B cell (primary cell): ENCODE measurements around the gene MYRFL. TPM values are rescaled to one million over a fixed set of nuclear protein-coding genes. Genes with fewer than 3 reads are reported as not detected.

Experiments
- ATAC-seq: fragments of 200-7000 bp; cut with Tn5 transposase; one replicate; pipeline ENCODE4 v1.10.0; 2021; ENCODE audit warnings: low read depth, mild to moderate bottlenecking, moderate number of reproducible peaks, moderate library complexity
- CTCF ChIA-PET: fragments of 350-600 bp; sonication (Branson Sonifier 250); formaldehyde crosslinking; loops from one replicate; lab custom pipeline; 2021; ENCODE audit warnings: antibody characterized with exemption, inconsistent platforms; lab: Charles Lee
- POLR2A ChIA-PET: fragments of 350-600 bp; sonication (Branson Sonifier 250); formaldehyde crosslinking; loops from one replicate; lab custom pipeline; 2021; ENCODE audit warnings: antibody characterized with exemption; lab: Charles Lee
- DNase-seq: peaks from one replicate; pipeline ENCODE4 v3.0.0; 2013
- H2AFZ ChIP-seq: 2 replicates; pipeline ENCODE4 v1.6.1; 2012; ENCODE audit warnings: mild to moderate bottlenecking, low read depth, low read length; ENCODE audit not compliant: insufficient read depth, poor library complexity, severe bottlenecking
- H3K27ac ChIP-seq, 2 donors: 1 replicate in 1 of 2; 2 replicates in 1 of 2; pipeline ENCODE4 v1.5.1; 2012 to 2013; ENCODE audit warnings: low read length in 2 of 2, mild to moderate bottlenecking in 2 of 2, moderate library complexity in 1 of 2
- H3K27me3 ChIP-seq, 4 experiments: fragments of 200-600 bp in 1 of 4; sonication (generic) in 1 of 4; replicated peaks in 1 of 4; 1 replicate in 2 of 4; 2 replicates in 2 of 4; pipeline versions ENCODE4 v1.6.1 to v1.7.0; 2013 to 2016; ENCODE audit warnings: low read length in 3 of 4, mild to moderate bottlenecking in 2 of 4, mixed read lengths in 1 of 4, moderate library complexity in 1 of 4; ENCODE audit not compliant: insufficient read depth in 4 of 4, control insufficient read depth in 3 of 4; ENCODE audit errors: control extremely low read depth in 1 of 4
- H3K36me3 ChIP-seq, 2 experiments: replicated peaks in 1 of 2; 1 replicate in 1 of 2; 2 replicates in 1 of 2; pipeline versions ENCODE4 v1.6.1 to v1.7.1; 2013; ENCODE audit warnings: low read length in 1 of 2; ENCODE audit not compliant: insufficient read depth in 2 of 2, control insufficient read depth in 1 of 2; ENCODE audit errors: control extremely low read depth in 1 of 2, extremely low read depth in 1 of 2
- H3K4me1 ChIP-seq, 2 donors: fragments of 200-600 bp in 1 of 2; sonication (generic) in 1 of 2; 1 replicate in 1 of 2; 2 replicates in 1 of 2; pipeline versions ENCODE4 v1.5.1 to v1.6.1; 2013 to 2017; ENCODE audit warnings: low read length in 2 of 2; ENCODE audit not compliant: control insufficient read depth in 2 of 2, insufficient read depth in 2 of 2
- H3K4me2 ChIP-seq: replicated peaks from 2 replicates; pipeline ENCODE3; 2012; ENCODE audit warnings: mild to moderate bottlenecking, low read depth, low read length; ENCODE audit not compliant: poor library complexity, severe bottlenecking
- H3K4me3 ChIP-seq, 5 experiments: fragments of 200-600 bp in 1 of 5; sonication (generic) in 1 of 5; 1 replicate in 3 of 5; 2 replicates in 2 of 5; pipeline versions ENCODE4 v1.5.1 to v1.7.0; 2011 to 2016; ENCODE audit warnings: low read length in 4 of 5, mild to moderate bottlenecking in 4 of 5, low read depth in 2 of 5, control low read depth in 1 of 5, moderate library complexity in 1 of 5; ENCODE audit not compliant: insufficient read depth in 1 of 5; ENCODE audit errors: control extremely low read depth in 1 of 5, extremely low read depth in 1 of 5
- H3K79me2 ChIP-seq: fragments of 200-600 bp; sonication (generic); one replicate; pipeline ENCODE4 v1.6.0; 2016; ENCODE audit warnings: low read length; ENCODE audit not compliant: control insufficient read depth, insufficient read depth
- H3K9ac ChIP-seq: fragments of 200-600 bp; sonication (generic); 2 replicates; pipeline ENCODE4 v1.6.1; 2017; ENCODE audit warnings: mild to moderate bottlenecking, low read length, moderate library complexity
- H3K9me3 ChIP-seq, 3 donors: one replicate each; pipeline versions ENCODE4 v1.6.1 to v1.7.1; 2013; ENCODE audit warnings: low read length in 2 of 3; ENCODE audit not compliant: control insufficient read depth in 2 of 3, insufficient read depth in 1 of 3; ENCODE audit errors: control extremely low read depth in 1 of 3
- H4K20me1 ChIP-seq: 2 replicates; pipeline ENCODE4 v1.6.0; 2012; ENCODE audit warnings: mild to moderate bottlenecking, low read length; ENCODE audit not compliant: insufficient read depth, control insufficient read depth, poor library complexity, severe bottlenecking
- H3K27ac Mint-ChIP-seq: one replicate; pipeline ENCODE4 v1.8.0; 2021; ENCODE audit warnings: mixed read lengths
- H3K27me3 Mint-ChIP-seq: one replicate; pipeline ENCODE4 v1.8.0; 2021; ENCODE audit warnings: mixed read lengths
- H3K4me1 Mint-ChIP-seq: one replicate; pipeline ENCODE4 v1.8.0; 2021; ENCODE audit warnings: mixed read lengths
- H3K4me3 Mint-ChIP-seq: one replicate; pipeline ENCODE4 v1.8.0; 2021; ENCODE audit warnings: mixed read lengths
- H3K9me3 Mint-ChIP-seq: one replicate; pipeline ENCODE4 v1.8.0; 2022; ENCODE audit warnings: mixed read lengths; ENCODE audit not compliant: insufficient read depth
- EZH2 ChIP-seq: IDR thresholded peaks from 2 replicates; pipeline ENCODE4 v1.6.1; 2012; ENCODE audit warnings: borderline replicate concordance, low read depth, mild to moderate bottlenecking, moderate library complexity, low read length; ENCODE audit not compliant: insufficient read depth, poor library complexity, severe bottlenecking
- WGBS: methylation state at CpG from one replicate; pipeline ENCODE4 v1.1.5; 2013; ENCODE audit warnings: missing lambda C conversion rate; ENCODE audit not compliant: insufficient coverage; 5-methylcytosine and 5-hydroxymethylcytosine counted together
- intact Hi-C: fragments of 100-400 bp; cut with micrococcal nuclease; formaldehyde crosslinking; loops from one replicate; pipeline ENCODE4 v1.10.0; 2022
- polyA plus RNA-seq: library from polyadenylated mRNA; depleted of rRNA; stranded (reverse); fragments of >200 nt; gene quantifications from 2 replicates; pipeline ENCODE4 v1.2.3, GENCODE V29; 2012
- total RNA-seq, 2 donors: library from RNA; stranded (reverse); fragments of 120-200 nt in 1 of 2; gene quantifications; 1 replicate in 1 of 2; 2 replicates in 1 of 2; pipeline versions ENCODE4 v1.2.3 to v1.2.4, GENCODE V29; 2013 to 2022
- TF ChIP-seq, protein P1 (sequence below): fragments of 200-600 bp; IDR thresholded peaks from one replicate; pipeline ENCODE4 v1.8.0; 2022; ENCODE audit warnings: antibody characterized with exemption, mild to moderate bottlenecking

The MYRFL gene
- total and polyA plus RNA-seq, 2 donors (not counting 1 experiment from before 2014, with no cell fraction given): 0.28 TPM; not detected in 1

GRCh38 chr12:69879007-69879960 is 54.3 kb downstream of the MYRFL start:
- H3K27ac ChIP-seq: no peak overlapping the region
- H3K9me3 ChIP-seq: peaks cover 0 to 3% (median 0%) of the 10 kb centered on the region in 3 donors
- Mint-ChIP-seq H3K9me3 (no peaks in the 10 kb centered on the region), H3K27ac (peak overlapping the region; percentile 50), H3K4me3 (no peak overlapping the region), H3K27me3 (peaks cover 27% of the 10 kb centered on the region), H3K4me1 (peaks cover 5% of the 10 kb centered on the region)
- H3K4me1 ChIP-seq: peaks cover 4% of the 10 kb centered on the region in 2 donors
- H3K9ac ChIP-seq: no peak overlapping the region
- ATAC-seq (peak; percentile 82), DNase-seq (peak; percentile 74)
- no peaks in the 10 kb centered on the region for H3K79me2 ChIP-seq
- intact Hi-C loops: loop anchor here (1.0 kb wide), 3 partner anchors 698 to 851 kb away; no protein-coding TSS in a partner anchor
- peak overlapping the region; percentile 21 for H3K4me2 ChIP-seq
- H3K36me3 ChIP-seq: no peaks in the 10 kb centered on the region
- TF ChIP-seq, protein P1, sequence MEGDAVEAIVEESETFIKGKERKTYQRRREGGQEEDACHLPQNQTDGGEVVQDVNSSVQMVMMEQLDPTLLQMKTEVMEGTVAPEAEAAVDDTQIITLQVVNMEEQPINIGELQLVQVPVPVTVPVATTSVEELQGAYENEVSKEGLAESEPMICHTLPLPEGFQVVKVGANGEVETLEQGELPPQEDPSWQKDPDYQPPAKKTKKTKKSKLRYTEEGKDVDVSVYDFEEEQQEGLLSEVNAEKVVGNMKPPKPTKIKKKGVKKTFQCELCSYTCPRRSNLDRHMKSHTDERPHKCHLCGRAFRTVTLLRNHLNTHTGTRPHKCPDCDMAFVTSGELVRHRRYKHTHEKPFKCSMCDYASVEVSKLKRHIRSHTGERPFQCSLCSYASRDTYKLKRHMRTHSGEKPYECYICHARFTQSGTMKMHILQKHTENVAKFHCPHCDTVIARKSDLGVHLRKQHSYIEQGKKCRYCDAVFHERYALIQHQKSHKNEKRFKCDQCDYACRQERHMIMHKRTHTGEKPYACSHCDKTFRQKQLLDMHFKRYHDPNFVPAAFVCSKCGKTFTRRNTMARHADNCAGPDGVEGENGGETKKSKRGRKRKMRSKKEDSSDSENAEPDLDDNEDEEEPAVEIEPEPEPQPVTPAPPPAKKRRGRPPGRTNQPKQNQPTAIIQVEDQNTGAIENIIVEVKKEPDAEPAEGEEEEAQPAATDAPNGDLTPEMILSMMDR: peak; percentile 89
- no peak for TF ChIP-seq EZH2
- no peak overlapping the region for H3K4me3 ChIP-seq
- WGBS: 45% methylated on average over 15 of the region's 23 CpGs
- CTCF ChIA-PET: interaction anchor here (0.5 to 5.5 kb wide), 22 partner anchors 9 to 1867 kb away, joined by 3 to 75 read pairs (median 5); no protein-coding TSS in a partner anchor
- peaks cover 0 to 9% (median 2%) of the 10 kb centered on the region in 4 experiments for H3K27me3 ChIP-seq
- POLR2A ChIA-PET: no interaction called here
- H2AFZ ChIP-seq: peak overlapping the region; percentile 67
- no peaks in the 10 kb centered on the region for H4K20me1 ChIP-seq

GRCh38 chr12:69880571-69880970 is 55.5 kb downstream of the MYRFL start:
- TF ChIP-seq EZH2: no peak
- TF ChIP-seq, protein P1: no peak
- no peak overlapping the region for H3K4me2 ChIP-seq
- POLR2A ChIA-PET: no interaction called here

More at GRCh38 chr12:69880571-69880970, 55.5 kb downstream of the MYRFL start:
- H3K4me3 Mint-ChIP-seq: no peak overlapping the region
- Histone ChIP-seq H3K4me3 (no peak overlapping the region), H3K9ac (no peak overlapping the region), H2AFZ (no peak overlapping the region), H3K4me1 (peaks cover 4% of the 10 kb centered on the region in 2 donors), H3K79me2 (no peaks in the 10 kb centered on the region), H3K27me3 (peaks cover 0 to 9% (median 2%) of the 10 kb centered on the region in 4 experiments), H4K20me1 (no peaks in the 10 kb centered on the region), H3K27ac (no peak overlapping the region), H3K36me3 (no peaks in the 10 kb centered on the region), H3K9me3 (peaks cover 0 to 3% (median 0%) of the 10 kb centered on the region in 3 donors)
- H3K27ac Mint-ChIP-seq: no peak overlapping the region
- peaks cover 24% of the 10 kb centered on the region for H3K27me3 Mint-ChIP-seq
- 100% methylated on average over 1 of the region's 4 CpGs for WGBS
- no peaks in the 10 kb centered on the region for H3K9me3 Mint-ChIP-seq
- peaks cover 5% of the 10 kb centered on the region for H3K4me1 Mint-ChIP-seq
- DNase-seq (no peak), ATAC-seq (no peak)
- CTCF ChIA-PET: interaction anchor here (0.7 to 5.5 kb wide), 13 partner anchors 10 to 1866 kb away, joined by 3 to 75 read pairs (median 7); no protein-coding TSS in a partner anchor
- intact Hi-C loops: no loop called here
